Measurements from ENCODE around the gene AQP7. TPM values are rescaled to one million over a fixed set of nuclear protein-coding genes. Genes with fewer than 3 reads are reported as not detected.

The AQP7 gene
- polyA plus RNA-seq, 1 of the 3 experiments (the other 2 are of a cell fraction), result 0.05 TPM

GRCh38 chr9:33407061-33407460 lies 4.7 kb upstream of the AQP7 start (continued):
- TF ChIP-seq REST (IDR thresholded peaks at IDR 0.05; ENCODE audit: low read depth, low read length), result no peak
- no peak for TF ChIP-seq EZH2phosphoT487 (IDR thresholded peaks at IDR 0.05; ENCODE audit: borderline replicate concordance, low read depth)
- no peak for TF ChIP-seq POLR2AphosphoS5 (IDR thresholded peaks at IDR 0.05; ENCODE audit: low read depth, low read length)

- CTCF ChIA-PET, result interaction anchor here (0.6 to 6.9 kb wide), 10 partner anchors 10 to 1378 kb away, joined by 3 to 81 read pairs (median 15); partner anchors contain the start of genes ANKRD18B and NOL6
- Histone ChIP-seq H3K27ac (ENCODE audit: low read depth in 2 of 2, low read length in 1 of 2) (no peak overlapping the region), H3K36me3 (replicated peaks in 1 of 2; ENCODE audit: control insufficient read depth in 1 of 2, insufficient read depth in 2 of 2, low read length in 1 of 2) (no peaks in the 10 kb centered on the region), H3K4me1 (ENCODE audit: control insufficient read depth in 1 of 2, insufficient read depth in 2 of 2, low read depth in 1 of 2, low read length in 1 of 2) (no peaks in the 10 kb centered on the region), H3K27me3 (ENCODE audit: insufficient read depth) (no peaks in the 10 kb centered on the region), H3K79me2 (ENCODE audit: insufficient read depth) (no peaks in the 10 kb centered on the region), H3K4me2 (no peak overlapping the region), H2AFZ (ENCODE audit: low read depth) (no peak overlapping the region), H3K9me3 (no peaks in the 10 kb centered on the region), H3F3A (replicated peaks; ENCODE audit: insufficient read depth) (no peaks in the 10 kb centered on the region), H3K9me2 (no peaks in the 10 kb centered on the region), H3K4me3 (ENCODE audit: low read depth in 2 of 2, low read length in 1 of 2) (no peak overlapping the region), H4K20me1 (ENCODE audit: insufficient read depth) (no peaks in the 10 kb centered on the region), H3K9ac (no peak overlapping the region)
- WGBS (ENCODE audit: low lambda C conversion rate), result 82% methylated on average over 4 of the region's 4 CpGs
- TF ChIP-seq GATA2 (CRISPR knock-in tag; IDR thresholded peaks at IDR 0.05) (no peak), NRF1 (IDR thresholded peaks at IDR 0.05; ENCODE audit: low read depth, low read length) (no peak), FOXJ3 (CRISPR knock-in tag; IDR thresholded peaks at IDR 0.05) (no peak), FOSL2 (IDR thresholded peaks at IDR 0.05; ENCODE audit: borderline replicate concordance, low read depth) (no peak), EZH2phosphoT487 (IDR thresholded peaks at IDR 0.05; ENCODE audit: borderline replicate concordance, low read depth) (no peak), CHD2 (IDR thresholded peaks at IDR 0.05; ENCODE audit: low read length, partially characterized antibody) (no peak)
- POLR2A ChIA-PET, result interaction anchor here (0.6 kb wide), 1 partner anchor 48 kb away, joined by 3 read pairs; no protein-coding TSS in a partner anchor
- DNase-seq, result no peak
Observed at GRCh38 chr9:33404788-33405362, 2.5 kb upstream of the AQP7 start.

DNA sequence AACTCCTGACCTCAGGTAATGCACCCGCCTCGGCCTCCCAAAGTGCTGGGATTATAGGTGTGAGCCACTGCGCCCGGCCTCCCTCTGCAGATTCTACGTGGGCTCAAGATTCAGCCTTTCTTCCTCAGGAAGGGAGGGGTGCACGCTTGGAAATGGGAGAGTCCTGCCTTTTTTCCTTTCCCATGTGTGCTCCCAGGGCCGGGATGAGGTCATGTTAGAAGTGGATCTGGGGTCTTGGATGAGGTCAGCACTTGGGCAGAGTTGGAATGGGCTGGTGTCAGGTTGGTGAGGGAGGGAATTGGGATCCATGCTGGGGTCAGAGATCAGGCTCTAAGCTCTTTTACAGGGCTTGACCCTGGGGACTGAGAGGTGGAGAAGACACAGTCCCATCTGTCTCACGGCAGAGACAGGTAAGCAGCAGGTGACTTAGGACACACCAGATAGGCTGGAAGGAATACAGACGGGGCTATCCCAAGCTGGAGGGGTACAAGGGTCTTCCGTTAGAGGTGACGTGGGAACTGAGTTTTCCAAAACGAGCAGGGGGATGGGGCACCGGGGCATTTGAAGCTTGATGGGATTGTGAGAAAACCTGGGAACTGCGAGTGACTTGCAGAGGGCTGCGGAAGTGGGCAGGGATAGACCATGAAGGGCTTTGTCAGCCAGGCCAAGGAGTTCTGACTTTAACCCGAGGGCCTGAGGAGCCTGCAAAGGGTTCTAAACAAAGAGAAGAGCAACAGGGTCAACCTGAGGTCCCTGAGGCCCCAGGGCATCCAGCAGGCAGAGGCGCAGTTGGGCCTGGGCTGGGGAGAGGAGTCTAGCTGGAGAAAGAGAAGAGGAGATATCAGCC lies 1.8 kb upstream of the AQP7 start:
- Histone ChIP-seq H3K36me3 (replicated peaks in 1 of 2; ENCODE audit: control insufficient read depth in 1 of 2, insufficient read depth in 2 of 2, low read length in 1 of 2) (no peaks in the 10 kb centered on the region), H2AFZ (ENCODE audit: low read depth) (no peak overlapping the region), H3K4me2 (no peak overlapping the region), H4K20me1 (ENCODE audit: insufficient read depth) (no peaks in the 10 kb centered on the region), H3F3A (replicated peaks; ENCODE audit: insufficient read depth) (no peaks in the 10 kb centered on the region), H3K4me3 (ENCODE audit: low read depth in 2 of 2, low read length in 1 of 2) (no peak overlapping the region), H3K27ac (ENCODE audit: low read depth in 2 of 2, low read length in 1 of 2) (no peak overlapping the region), H3K79me2 (ENCODE audit: insufficient read depth) (no peaks in the 10 kb centered on the region), H3K4me1 (ENCODE audit: control insufficient read depth in 1 of 2, insufficient read depth in 2 of 2, low read depth in 1 of 2, low read length in 1 of 2) (no peaks in the 10 kb centered on the region), H3K27me3 (ENCODE audit: insufficient read depth) (no peaks in the 10 kb centered on the region), H3K9me3 (no peaks in the 10 kb centered on the region), H3K9ac (no peak overlapping the region), H3K9me2 (no peaks in the 10 kb centered on the region)
- CTCF ChIA-PET, result interaction anchor here (0.6 to 6.9 kb wide), 22 partner anchors 7 to 1379 kb away, joined by 3 to 81 read pairs (median 4); partner anchors contain the start of genes ANKRD18B, AQP3 and NOL6
- POLR2A ChIA-PET, result interaction anchor here (0.6 to 1.0 kb wide), 2 partner anchors 49 to 62 kb away, joined by 3 read pairs; no protein-coding TSS in a partner anchor
- WGBS (ENCODE audit: low lambda C conversion rate), result 76% methylated on average over 15 of the region's 17 CpGs
- DNase-seq, result no peak
- TF ChIP-seq YY1 (IDR thresholded peaks at IDR 0.05; ENCODE audit: low read depth) (no peak), FOSL2 (IDR thresholded peaks at IDR 0.05; ENCODE audit: borderline replicate concordance, low read depth) (no peak), RCOR1 (IDR thresholded peaks at IDR 0.05; ENCODE audit: low read length) (no peak), MXI1 (IDR thresholded peaks at IDR 0.05; ENCODE audit: low read depth, low read length) (no peak), GATA2 (CRISPR knock-in tag; IDR thresholded peaks at IDR 0.05) (no peak), TCF12 (IDR thresholded peaks at IDR 0.05) (no peak), IRF3 (IDR thresholded peaks at IDR 0.05; ENCODE audit: low read depth, low read length) (no peak)
- TF ChIP-seq, protein P1, sequence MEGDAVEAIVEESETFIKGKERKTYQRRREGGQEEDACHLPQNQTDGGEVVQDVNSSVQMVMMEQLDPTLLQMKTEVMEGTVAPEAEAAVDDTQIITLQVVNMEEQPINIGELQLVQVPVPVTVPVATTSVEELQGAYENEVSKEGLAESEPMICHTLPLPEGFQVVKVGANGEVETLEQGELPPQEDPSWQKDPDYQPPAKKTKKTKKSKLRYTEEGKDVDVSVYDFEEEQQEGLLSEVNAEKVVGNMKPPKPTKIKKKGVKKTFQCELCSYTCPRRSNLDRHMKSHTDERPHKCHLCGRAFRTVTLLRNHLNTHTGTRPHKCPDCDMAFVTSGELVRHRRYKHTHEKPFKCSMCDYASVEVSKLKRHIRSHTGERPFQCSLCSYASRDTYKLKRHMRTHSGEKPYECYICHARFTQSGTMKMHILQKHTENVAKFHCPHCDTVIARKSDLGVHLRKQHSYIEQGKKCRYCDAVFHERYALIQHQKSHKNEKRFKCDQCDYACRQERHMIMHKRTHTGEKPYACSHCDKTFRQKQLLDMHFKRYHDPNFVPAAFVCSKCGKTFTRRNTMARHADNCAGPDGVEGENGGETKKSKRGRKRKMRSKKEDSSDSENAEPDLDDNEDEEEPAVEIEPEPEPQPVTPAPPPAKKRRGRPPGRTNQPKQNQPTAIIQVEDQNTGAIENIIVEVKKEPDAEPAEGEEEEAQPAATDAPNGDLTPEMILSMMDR (IDR thresholded peaks at IDR 0.05), result no peak

Measured in SK-N-SH (cell line).